Fibroblast of villous mesenchyme (primary cell): ENCODE data around the gene PARP16. TPM values are rescaled to one million over a fixed set of nuclear protein-coding genes. Genes with fewer than 3 reads are reported as not detected.
A peak's percentile ranks its signal among the peaks of the same experiment; 100 is the strongest.

Source experiments
- DNase-seq: peaks from one replicate; pipeline ENCODE4 v3.0.0-alpha.2; 2010; ENCODE audit warnings: low read depth
- H3K4me3 ChIP-seq: 2 replicates; pipeline ENCODE4 v1.5.1; 2011; ENCODE audit warnings: low read depth, mild to moderate bottlenecking, low read length
- total RNA-seq: library from RNA; depleted of rRNA; stranded (reverse); fragments of >200 nt; gene quantifications from 2 replicates; pipeline ENCODE4 v1.2.3, GENCODE V29; 2012
- TF ChIP-seq, protein P1 (sequence below): IDR thresholded peaks from 2 replicates; pipeline ENCODE4 v1.5.1; 2012; ENCODE audit warnings: low read depth, mild to moderate bottlenecking, low read length; ENCODE audit not compliant: insufficient read depth

PARP16 gene
- total RNA-seq, 1 donor, result 3.0 TPM

- TF ChIP-seq, protein P1, sequence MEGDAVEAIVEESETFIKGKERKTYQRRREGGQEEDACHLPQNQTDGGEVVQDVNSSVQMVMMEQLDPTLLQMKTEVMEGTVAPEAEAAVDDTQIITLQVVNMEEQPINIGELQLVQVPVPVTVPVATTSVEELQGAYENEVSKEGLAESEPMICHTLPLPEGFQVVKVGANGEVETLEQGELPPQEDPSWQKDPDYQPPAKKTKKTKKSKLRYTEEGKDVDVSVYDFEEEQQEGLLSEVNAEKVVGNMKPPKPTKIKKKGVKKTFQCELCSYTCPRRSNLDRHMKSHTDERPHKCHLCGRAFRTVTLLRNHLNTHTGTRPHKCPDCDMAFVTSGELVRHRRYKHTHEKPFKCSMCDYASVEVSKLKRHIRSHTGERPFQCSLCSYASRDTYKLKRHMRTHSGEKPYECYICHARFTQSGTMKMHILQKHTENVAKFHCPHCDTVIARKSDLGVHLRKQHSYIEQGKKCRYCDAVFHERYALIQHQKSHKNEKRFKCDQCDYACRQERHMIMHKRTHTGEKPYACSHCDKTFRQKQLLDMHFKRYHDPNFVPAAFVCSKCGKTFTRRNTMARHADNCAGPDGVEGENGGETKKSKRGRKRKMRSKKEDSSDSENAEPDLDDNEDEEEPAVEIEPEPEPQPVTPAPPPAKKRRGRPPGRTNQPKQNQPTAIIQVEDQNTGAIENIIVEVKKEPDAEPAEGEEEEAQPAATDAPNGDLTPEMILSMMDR, result no peak
- no peak overlapping the region for H3K4me3 ChIP-seq
- DNase-seq, result no peak
Measured at GRCh38 chr15:65254758-65255157, 31.9 kb downstream of the PARP16 start.

- DNase-seq, result no peak
- no peak overlapping the region for H3K4me3 ChIP-seq
- TF ChIP-seq, protein P1, result no peak
Measured at GRCh38 chr15:65254356-65254755, 32.3 kb downstream of the PARP16 start.

GRCh38 chr15:65249641-65250040, 37.0 kb downstream of the PARP16 start:
- no peak overlapping the region for H3K4me3 ChIP-seq
- TF ChIP-seq, protein P1, result no peak
- DNase-seq, result no peak

GRCh38 chr15:65248511-65249255, 38.0 kb downstream of the PARP16 start:
- no peak overlapping the region for H3K4me3 ChIP-seq
- TF ChIP-seq, protein P1, result no peak
- peak; percentile 22 for DNase-seq

GRCh38 chr15:65246939-65247338, 39.7 kb downstream of the PARP16 start:
- H3K4me3 ChIP-seq, result no peak overlapping the region
- TF ChIP-seq, protein P1, result no peak
- no peak for DNase-seq

DNA sequence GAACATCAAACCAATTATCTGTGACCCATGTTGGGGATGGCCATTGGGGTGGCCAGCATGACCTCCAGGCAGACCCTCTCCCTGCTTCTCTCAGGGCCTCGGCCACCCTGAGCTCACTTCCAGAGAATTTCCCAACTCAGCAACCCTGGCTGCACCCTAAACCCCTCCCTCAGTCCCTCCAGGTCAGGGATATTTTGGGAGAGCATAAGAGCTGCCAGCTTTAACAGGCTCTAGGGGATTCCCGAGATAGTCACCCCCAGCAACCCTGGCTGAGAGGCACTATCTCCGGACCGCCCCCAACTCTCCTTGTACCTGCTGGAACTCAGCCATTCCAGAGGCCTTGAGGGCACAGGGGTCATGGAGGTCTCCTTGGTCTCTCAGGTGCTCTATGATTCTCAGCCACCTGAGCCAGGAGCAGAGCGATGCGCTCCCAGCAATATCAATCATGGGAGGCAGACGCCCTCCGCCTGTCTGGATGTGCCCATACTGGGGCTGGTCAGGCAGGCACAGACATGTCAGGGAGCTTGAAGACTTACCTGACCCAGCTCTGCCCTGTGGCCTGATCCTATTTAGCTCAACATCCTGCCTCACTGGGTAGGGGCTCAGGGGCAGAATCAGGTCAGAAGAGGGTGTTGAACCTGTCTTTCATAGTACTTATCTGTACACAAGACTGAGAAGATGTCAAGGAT, 40.5 kb downstream of the PARP16 start:
- no peak overlapping the region for H3K4me3 ChIP-seq
- TF ChIP-seq, protein P1, result no peak
- no peak for DNase-seq
